ENCODE data around the gene PNPLA2. TPM values are rescaled to one million over a fixed set of nuclear protein-coding genes. Genes with fewer than 3 reads are reported as not detected.
A peak's percentile ranks its signal among the peaks of the same experiment; 100 is the strongest.

Gene PNPLA2
- total RNA-seq, 1 donor from 2014 or later: 143 TPM

- no peak overlapping the region for H3K4me3 ChIP-seq
- TF ChIP-seq CTCF (IDR thresholded peaks at IDR 0.05): no peak
- ATAC-seq: no peak
- no peak overlapping the region for H3K27ac ChIP-seq
- DNase-seq: no peak
- no peaks in the 10 kb centered on the region for H3K9me3 ChIP-seq
- no peaks in the 10 kb centered on the region for H3K27me3 ChIP-seq
- peaks cover 26% of the 10 kb centered on the region for H3K4me1 ChIP-seq
- intact Hi-C loops (cut with DNase I): no loop called here
- no peaks in the 10 kb centered on the region for H3K36me3 ChIP-seq
Measured at GRCh38 chr11:801097-801780, 17.5 kb upstream of the PNPLA2 start.

GRCh38 chr11:802018-802617 lies 16.6 kb upstream of the PNPLA2 start:
- no peak for TF ChIP-seq CTCF (IDR thresholded peaks at IDR 0.05)
- no peak for DNase-seq
- H3K9me3 ChIP-seq: no peaks in the 10 kb centered on the region
- H3K27me3 ChIP-seq: no peaks in the 10 kb centered on the region
- no peak overlapping the region for H3K27ac ChIP-seq
- H3K36me3 ChIP-seq: no peaks in the 10 kb centered on the region
- intact Hi-C loops (cut with DNase I): no loop called here
- no peak for ATAC-seq
- no peak overlapping the region for H3K4me3 ChIP-seq
- peaks cover 17% of the 10 kb centered on the region for H3K4me1 ChIP-seq

- Histone ChIP-seq H3K4me1 (peaks cover 15% of the 10 kb centered on the region), H3K27ac (no peak overlapping the region), H3K27me3 (no peaks in the 10 kb centered on the region), H3K4me3 (no peak overlapping the region), H3K9me3 (no peaks in the 10 kb centered on the region), H3K36me3 (no peaks in the 10 kb centered on the region)
- intact Hi-C loops (cut with DNase I): no loop called here
- no peak for TF ChIP-seq CTCF (IDR thresholded peaks at IDR 0.05)
- ATAC-seq (no peak), DNase-seq (no peak)
Measured at GRCh38 chr11:802693-803466, 15.8 kb upstream of the PNPLA2 start.

- no peak overlapping the region for H3K27ac ChIP-seq
- intact Hi-C loops (cut with DNase I): no loop called here
- no peak for TF ChIP-seq CTCF (IDR thresholded peaks at IDR 0.05)
- no peaks in the 10 kb centered on the region for H3K9me3 ChIP-seq
- DNase-seq (no peak), ATAC-seq (no peak)
- H3K4me3 ChIP-seq: no peak overlapping the region
- H3K36me3 ChIP-seq: no peaks in the 10 kb centered on the region
- no peaks in the 10 kb centered on the region for H3K27me3 ChIP-seq
- H3K4me1 ChIP-seq: peaks cover 19% of the 10 kb centered on the region
Measured at GRCh38 chr11:803467-803742, 15.3 kb upstream of the PNPLA2 start.

- TF ChIP-seq CTCF (IDR thresholded peaks at IDR 0.05): no peak
- Histone ChIP-seq H3K27me3 (no peaks in the 10 kb centered on the region), H3K27ac (no peak overlapping the region), H3K4me3 (peak overlapping the region; percentile 68), H3K9me3 (no peaks in the 10 kb centered on the region), H3K4me1 (peaks cover 23% of the 10 kb centered on the region), H3K36me3 (no peaks in the 10 kb centered on the region)
- no peak for DNase-seq
- no peak for ATAC-seq
- intact Hi-C loops (cut with DNase I): no loop called here
Measured at GRCh38 chr11:803770-804598, 14.7 kb upstream of the PNPLA2 start.

Data from upper lobe of right lung (tissue), 1 donor.